ENCODE data around the gene CA10. TPM values are rescaled to one million over a fixed set of nuclear protein-coding genes. Genes with fewer than 3 reads are reported as not detected.

Gene CA10
- total RNA-seq, 1 experiment from 2014 or later, result 0.46 TPM

DNA sequence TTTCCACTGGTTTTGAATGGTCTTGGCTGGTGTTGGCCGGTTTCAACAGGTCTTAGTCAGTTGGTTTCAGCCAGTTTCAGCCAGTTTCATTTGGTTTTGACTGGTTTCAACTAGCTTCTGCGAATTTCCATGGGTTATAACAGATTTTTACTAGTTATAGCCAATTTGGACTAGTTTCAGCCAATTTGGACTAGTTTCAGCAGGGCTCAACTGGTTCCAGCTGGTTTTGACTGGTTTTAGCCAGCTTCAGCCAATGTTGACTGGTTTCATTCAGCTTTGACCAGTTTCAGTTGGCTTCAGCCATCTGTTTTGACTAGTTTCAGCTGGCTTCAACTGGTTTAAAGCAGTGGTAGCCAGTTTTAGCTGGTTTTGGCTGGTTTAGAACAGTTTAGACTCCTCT, 465.6 kb downstream of the CA10 start:
- H3K79me2 ChIP-seq (ENCODE audit: insufficient read depth, low read length), result no peaks in the 10 kb centered on the region
- no peak overlapping the region for H3K56ac ChIP-seq (ENCODE audit: insufficient read length, low read depth, low read length)
- no peaks in the 10 kb centered on the region for H3K79me1 ChIP-seq (ENCODE audit: insufficient read depth, low read depth, low read length, poor library complexity, severe bottlenecking)
- no peaks in the 10 kb centered on the region for H3K9me3 ChIP-seq (ENCODE audit: control insufficient read depth, low read depth, low read length)
- no CpG with 5 or more reads among the region's 2 CpGs for WGBS (ENCODE audit: extremely low coverage, insufficient read length, low lambda C conversion rate)
- H3K4me3 Mint-ChIP-seq, result no peak overlapping the region
- H2BK15ac ChIP-seq (ENCODE audit: low read depth, low read length), result no peak overlapping the region
- H2BK5ac ChIP-seq (ENCODE audit: insufficient read length, low read length), result no peak overlapping the region
- H4K91ac ChIP-seq (ENCODE audit: insufficient read length, low read depth, low read length), result no peak overlapping the region
- no peaks in the 10 kb centered on the region for H3K23me2 ChIP-seq (ENCODE audit: insufficient read length, low read depth, low read length, poor library complexity, severe bottlenecking)
- no peak overlapping the region for H3K18ac ChIP-seq (ENCODE audit: insufficient read length, low read depth, low read length)
- no peaks in the 10 kb centered on the region for H3K4me1 Mint-ChIP-seq
- H3K4me1 ChIP-seq (ENCODE audit: insufficient read depth, low read length), result no peaks in the 10 kb centered on the region
- no peak overlapping the region for H4K8ac ChIP-seq (replicated peaks; ENCODE audit: insufficient read length, low read depth, low read length)
- DNase-seq, result peak; percentile 20
- H3K27me3 Mint-ChIP-seq (ENCODE audit: low read depth), result no peaks in the 10 kb centered on the region
- no peak overlapping the region for H3K27ac Mint-ChIP-seq
- no peaks in the 10 kb centered on the region for H3K27me3 ChIP-seq (ENCODE audit: insufficient read depth, low read length)
- no peak overlapping the region for H3K14ac ChIP-seq (ENCODE audit: insufficient read depth, low read length)
- no peak overlapping the region for H4K5ac ChIP-seq (ENCODE audit: insufficient read length, low read depth, low read length)
- no peak overlapping the region for H3K27ac ChIP-seq (ENCODE audit: insufficient read length, low read depth, low read length)
- H2BK120ac ChIP-seq (ENCODE audit: low read depth, low read length, poor library complexity, severe bottlenecking), result no peak overlapping the region
- H3K36me3 Mint-ChIP-seq (ENCODE audit: insufficient read depth in 1 of 3, low read depth in 3 of 3), result peaks cover 0 to 5% (median 0%) of the 10 kb centered on the region in 3 experiments; a peak in 2 of 7 replicates
- no peak overlapping the region for H2BK12ac ChIP-seq (ENCODE audit: insufficient read length, low read depth, low read length)
- no peak overlapping the region for H3K9ac ChIP-seq (ENCODE audit: extremely low read depth, insufficient read length, low read length)
- peaks cover 15 to 19% of the 10 kb centered on the region in 2 experiments for H3K9me3 Mint-ChIP-seq
- H2AK5ac ChIP-seq (ENCODE audit: insufficient read length, low read length), result no peak overlapping the region
- H3K23ac ChIP-seq (ENCODE audit: insufficient read length, low read depth, low read length), result no peak overlapping the region
- no peak overlapping the region for H2BK20ac ChIP-seq (ENCODE audit: low read depth, low read length, poor library complexity, severe bottlenecking)
- no peak overlapping the region for H3T11ph ChIP-seq (ENCODE audit: low read length)
- no peak overlapping the region for H3K4ac ChIP-seq (ENCODE audit: low read depth, low read length)
- H3K4me2 ChIP-seq (ENCODE audit: insufficient read depth, insufficient read length, low read length), result no peak overlapping the region
- TF ChIP-seq, protein P1, sequence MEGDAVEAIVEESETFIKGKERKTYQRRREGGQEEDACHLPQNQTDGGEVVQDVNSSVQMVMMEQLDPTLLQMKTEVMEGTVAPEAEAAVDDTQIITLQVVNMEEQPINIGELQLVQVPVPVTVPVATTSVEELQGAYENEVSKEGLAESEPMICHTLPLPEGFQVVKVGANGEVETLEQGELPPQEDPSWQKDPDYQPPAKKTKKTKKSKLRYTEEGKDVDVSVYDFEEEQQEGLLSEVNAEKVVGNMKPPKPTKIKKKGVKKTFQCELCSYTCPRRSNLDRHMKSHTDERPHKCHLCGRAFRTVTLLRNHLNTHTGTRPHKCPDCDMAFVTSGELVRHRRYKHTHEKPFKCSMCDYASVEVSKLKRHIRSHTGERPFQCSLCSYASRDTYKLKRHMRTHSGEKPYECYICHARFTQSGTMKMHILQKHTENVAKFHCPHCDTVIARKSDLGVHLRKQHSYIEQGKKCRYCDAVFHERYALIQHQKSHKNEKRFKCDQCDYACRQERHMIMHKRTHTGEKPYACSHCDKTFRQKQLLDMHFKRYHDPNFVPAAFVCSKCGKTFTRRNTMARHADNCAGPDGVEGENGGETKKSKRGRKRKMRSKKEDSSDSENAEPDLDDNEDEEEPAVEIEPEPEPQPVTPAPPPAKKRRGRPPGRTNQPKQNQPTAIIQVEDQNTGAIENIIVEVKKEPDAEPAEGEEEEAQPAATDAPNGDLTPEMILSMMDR (conservative IDR thresholded peaks at IDR 0.05), result no peak
- no peak overlapping the region for H2AFZ ChIP-seq (ENCODE audit: low read length)
- H4K20me1 ChIP-seq (ENCODE audit: control insufficient read depth, insufficient read depth, insufficient read length), result no peaks in the 10 kb centered on the region

Data from H9 (cell line).